ENCODE data around the gene GLRX.
"Not testable (repeated sequence)": the region's sequence is repeated elsewhere in the genome, so short reads cannot be mapped to it uniquely, and the experiment has no call there.

The GLRX gene

DNA sequence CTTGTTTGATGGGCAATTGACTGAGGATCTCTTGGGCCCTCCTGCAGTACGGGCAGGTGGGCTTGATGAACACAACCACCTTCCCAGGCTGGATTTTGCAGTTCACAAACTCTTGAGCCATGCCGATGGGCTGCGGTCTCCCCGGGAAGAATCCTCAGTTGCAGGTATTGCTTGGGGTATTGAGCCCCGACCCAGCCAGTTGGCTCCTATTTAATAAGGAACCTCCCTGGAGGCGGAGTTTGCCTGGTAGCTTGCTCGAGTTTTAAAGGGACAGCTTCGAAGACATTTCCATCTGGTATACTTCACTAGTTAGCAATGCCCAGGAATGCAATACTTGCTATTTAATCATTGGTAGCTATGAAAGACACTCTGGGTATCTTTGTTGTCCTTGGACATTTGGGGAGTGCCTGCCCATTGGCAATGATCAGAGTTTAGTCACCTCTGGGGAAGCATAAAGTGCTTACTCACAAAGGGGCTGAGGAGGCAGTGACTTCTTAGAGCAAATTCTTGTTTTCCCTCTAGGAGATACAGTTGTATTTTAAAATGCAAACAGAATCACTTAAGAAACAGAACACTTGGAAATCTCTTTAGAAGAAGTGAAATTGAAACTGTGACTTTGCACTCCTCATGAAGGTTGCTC lies at the start of gene GLRX:
GLRX (minus strand) TSS at position 185 of the 640 bp plus-strand sequence; CDS start at position 121, 64 bp downstream.
- DNase-seq = peak; percentile 90

GRCh38 chr5:95871146-95871806 lies 48.8 kb upstream of the GLRX start:
- no peak for DNase-seq

DNA sequence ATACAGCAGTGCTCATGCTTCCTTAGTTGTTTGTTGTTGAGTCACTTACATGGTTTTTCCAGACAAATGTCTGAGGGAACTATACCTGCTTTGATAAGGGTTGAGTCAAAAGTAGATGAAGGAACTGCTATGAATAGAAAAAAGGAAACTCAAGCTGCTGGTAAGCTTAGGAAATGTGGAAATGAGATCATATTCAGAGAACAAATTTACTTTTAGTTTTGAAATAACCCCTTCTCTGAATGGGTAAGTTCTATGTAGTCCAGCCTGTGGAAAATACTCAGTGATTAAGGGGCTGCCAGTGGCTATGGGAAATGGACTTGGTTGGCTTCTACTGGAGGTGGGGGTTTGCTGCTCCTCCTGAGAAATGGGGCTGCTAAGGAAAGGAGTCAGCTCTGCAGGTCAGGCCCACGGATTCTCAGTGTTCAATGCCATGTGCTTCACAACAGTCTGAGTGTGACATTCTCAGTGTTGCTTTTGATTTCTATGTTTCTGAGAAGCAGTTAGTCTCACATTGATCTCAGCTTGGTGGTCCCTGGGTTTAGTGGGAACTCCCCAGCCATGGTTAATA lies 47.7 kb upstream of the GLRX start:
- DNase-seq = peak; percentile 73

GRCh38 chr5:95869173-95869855 lies 46.8 kb upstream of the GLRX start:
- DNase-seq = not testable (repeated sequence)

DNA sequence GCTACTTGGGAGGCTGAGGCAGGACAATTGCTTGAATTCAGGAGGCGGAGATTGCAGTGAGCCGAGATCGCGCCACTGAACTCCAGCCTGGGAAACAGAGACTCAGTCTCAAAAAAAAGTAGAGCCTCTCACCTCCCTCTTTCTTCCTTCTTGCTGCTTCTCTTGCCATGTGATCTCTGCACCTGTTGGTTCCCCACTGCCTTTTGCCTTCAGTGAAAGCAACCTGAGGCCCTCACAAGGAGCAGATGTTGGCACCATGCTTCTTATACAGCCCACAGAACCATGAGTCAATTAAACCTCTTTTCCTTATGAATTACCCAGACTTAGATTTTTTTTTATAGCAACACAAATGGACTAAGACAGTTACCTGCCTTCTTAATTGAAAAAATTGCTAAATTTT lies 45.6 kb upstream of the GLRX start:
- DNase-seq = no peak

DNA sequence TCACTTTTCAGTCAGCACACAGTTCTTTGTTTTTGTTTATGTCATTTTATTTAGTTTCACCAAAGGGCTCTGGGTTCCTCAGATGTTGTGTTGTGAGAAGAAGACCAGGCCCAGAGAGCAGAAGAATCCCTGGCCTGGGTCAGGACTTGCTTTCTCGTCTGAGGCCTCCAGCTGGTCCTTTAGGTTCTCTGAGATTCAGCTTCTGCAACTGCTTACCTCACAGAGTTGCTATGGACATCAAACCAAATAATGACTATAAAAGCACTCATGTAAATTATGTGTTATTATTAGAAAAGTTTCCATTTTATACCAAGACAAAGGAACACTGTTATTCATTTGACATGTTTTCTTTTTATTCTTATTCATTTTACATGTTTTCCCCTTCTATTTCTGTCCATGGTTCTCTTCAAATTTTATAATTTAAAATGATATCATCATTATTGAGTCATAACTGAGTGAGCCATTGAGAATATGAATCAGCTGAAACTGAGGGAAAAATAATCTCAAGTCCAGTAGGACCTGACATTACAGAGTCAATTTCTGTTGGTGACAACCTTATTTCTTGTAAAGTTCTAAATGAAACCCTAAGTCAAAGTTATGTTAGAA lies 44.0 kb upstream of the GLRX start:
- DNase-seq = no peak

DNA sequence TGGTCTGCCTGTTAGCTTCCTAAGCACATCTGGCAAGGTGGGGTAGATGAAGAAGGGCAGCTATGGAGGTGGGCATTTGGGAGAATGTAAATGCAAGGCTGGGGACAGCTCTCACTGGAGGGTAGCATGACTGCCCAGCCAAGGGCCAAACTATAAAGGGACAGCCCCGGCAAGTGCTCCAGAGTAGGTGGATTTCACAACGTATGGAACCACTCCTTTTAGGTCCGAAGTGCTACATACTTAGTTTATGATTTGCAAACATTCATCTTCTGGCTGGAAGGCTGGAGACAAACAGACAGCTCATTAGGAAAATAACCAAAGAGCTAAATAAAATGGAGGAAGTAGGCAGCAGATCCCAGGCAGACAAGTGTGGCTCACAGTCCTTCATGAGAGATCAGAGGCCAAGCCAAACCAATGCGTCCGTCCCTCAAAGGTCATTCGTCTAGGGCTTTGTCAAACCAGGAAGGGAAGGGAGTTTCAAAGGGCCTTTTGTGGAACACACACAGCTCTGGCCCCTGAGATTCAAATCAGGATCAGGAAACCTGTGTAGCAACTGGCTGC lies 42.5 kb upstream of the GLRX start:
- no peak for DNase-seq

- DNase-seq = no peak
Measured at GRCh38 chr5:95864456-95864855, 41.9 kb upstream of the GLRX start.

- DNase-seq = no peak
Measured at GRCh38 chr5:95863383-95863757, 40.8 kb upstream of the GLRX start.

GRCh38 chr5:95862671-95863382 lies 40.3 kb upstream of the GLRX start:
- DNase-seq = no peak

DNA sequence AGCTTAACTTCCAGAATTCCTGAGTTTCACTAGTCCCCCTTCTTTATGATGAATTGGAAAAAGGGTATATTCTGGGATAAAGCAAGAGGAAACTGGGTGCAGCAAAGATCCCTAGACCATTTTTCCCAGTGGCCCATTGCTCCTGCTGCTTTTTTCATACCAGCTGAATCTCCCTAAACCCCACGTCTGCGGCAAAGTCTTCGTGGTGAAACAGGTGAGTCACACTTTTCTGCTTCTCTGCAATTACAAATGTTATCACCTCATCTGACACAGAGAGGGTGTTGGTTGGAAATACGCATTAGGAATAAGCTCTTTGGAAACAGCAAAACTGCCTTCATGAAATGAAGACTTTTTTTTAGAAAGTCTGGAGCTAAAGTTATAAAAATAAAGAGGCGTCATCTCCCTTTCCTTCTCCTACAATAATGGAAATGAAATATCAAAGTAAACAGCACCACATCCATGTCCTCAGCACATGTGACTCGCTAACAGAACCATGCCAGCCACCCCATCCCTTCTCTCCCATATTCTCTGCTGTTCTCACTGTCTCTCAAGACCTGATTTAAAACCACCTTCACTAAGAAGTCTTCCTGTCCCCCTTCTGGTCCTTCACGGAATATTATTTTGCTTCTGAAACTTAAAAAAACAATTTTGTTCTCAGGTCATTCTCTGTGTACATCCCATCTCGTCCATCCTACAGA lies 39.5 kb upstream of the GLRX start:
- DNase-seq = no peak

- DNase-seq = peak; percentile 49
Measured at GRCh38 chr5:95861221-95861863, 38.8 kb upstream of the GLRX start.

GRCh38 chr5:95859661-95860060 lies 37.1 kb upstream of the GLRX start:
- DNase-seq = no peak

DNA sequence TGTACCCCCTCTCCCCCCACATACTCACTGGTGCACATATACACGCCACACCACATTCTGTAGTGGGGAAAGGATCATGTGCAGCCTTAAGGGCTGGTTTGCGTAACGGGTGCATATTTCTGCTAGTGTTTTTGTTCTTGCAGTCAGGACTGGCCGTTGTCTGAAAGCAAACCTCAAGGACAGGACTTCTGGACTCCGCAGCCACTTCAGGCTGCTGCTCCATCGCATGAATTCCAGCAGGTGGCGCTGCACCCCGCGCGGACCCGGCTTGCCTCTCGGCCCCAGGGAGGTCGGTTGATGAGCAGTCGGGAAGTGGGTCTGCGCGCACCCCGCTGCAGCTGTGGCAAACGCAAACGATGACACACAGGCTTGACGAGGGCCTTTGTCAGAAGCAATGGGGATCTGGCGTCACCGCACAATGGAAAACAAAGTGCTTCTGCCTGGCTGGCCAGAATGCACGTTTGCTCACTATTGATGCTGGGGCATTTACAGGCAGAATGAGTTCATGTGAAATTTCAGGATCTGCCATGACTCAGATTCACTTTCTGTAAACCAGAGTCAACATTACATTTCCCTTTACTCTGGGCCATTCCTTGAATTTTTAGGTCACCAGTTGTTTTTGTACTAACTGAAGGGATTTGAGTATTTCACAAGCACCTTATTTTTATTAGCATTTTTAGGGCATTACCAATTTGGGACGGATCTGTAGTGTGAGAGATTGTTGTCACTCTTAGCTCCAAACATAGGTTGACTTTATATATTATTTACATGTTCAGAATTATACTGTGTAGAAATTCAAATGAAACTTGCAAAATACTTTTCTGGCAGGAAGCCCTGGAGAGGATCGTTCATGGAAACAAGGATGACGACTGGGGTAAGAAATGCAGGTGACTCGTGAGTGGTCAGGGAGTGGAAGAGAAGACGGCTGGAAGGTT lies 36.4 kb upstream of the GLRX start:
- DNase-seq = peak; percentile 90

GRCh38 chr5:95858023-95858461 lies 35.5 kb upstream of the GLRX start:
- no peak for DNase-seq

DNA sequence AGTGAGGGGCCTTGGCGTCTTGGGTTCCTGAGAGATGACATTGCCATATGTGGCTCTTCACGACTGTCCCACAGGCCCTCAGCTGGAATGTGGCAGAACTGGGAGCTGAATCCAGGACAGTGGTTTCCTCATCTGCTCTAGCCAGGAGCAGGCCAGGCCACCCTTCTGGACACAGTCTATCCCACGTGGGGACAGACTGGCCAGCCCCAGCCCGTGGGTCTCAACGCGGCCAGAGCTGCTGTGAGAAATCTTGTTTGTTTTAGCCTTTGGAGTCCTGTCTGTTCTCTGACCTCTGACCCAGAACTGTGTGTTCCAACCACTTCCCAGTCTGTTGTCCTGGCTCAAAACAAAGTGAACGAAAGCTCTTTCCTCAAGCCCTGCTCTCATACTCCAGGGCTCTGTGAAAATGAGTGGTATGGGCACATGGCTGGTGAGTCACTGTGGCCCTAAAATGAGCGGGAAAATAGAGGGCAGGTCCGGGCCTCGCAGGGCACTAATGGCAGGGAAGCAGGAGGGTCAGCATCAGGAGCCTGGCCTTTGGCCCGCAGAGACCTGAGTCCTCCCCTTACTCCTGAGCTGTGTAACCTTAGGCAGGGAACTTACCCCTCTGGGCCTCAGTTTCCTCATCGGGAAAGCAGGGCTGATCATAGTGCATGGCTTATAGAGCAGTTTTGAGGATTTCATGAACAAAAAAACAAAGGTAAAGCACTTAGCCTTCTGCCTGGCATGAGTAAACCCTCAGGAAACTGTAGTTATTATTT lies 34.8 kb upstream of the GLRX start:
- DNase-seq = no peak

DNA sequence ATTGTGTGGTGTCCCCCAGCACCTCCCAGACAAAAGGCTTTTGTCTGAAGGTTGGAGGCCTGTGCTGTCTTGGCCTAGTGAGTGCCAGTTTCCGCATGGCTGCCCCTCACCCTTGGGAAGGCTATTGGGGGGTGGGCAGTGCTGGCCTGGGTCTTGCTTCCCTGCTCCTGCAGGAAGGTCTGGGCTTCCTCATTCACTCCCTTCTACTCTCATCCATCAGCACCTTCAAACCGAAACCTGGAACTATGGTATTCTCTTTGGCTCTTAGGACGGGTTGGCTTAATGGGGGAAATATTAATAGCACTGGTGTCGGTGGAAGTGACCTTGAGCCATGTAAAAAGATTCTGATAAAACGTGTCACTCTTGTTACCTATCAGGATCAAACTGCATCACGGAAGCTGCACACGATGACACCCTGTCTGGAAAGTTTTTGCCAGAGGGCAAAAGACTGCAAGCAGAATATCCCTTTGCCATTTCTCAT lies 34.0 kb upstream of the GLRX start:
- no peak for DNase-seq

DNA sequence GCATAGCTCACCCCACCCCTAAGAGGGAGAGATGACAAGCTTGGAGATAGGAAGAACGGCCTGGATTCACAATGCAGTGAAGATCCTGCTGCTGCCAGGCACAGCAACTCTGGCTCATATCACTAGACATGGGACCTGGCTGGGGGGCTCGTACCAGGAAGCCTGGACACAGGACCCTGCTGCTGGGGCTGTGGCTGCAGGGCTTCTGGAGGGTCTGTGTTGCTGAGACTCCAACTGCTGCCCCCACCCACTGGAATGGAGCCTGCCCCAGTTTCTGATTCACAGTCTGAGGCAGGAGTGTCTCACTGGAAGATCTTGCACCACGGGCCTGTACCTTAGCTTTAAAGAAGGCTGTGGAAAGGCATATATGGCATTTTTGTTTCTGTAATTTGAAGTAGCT lies 31.0 kb upstream of the GLRX start:
- no peak for DNase-seq

GRCh38 chr5:95852567-95852966 lies 30.0 kb upstream of the GLRX start:
- DNase-seq = no peak

Measured in OCI-M1 (cell line).